ENCODE measurements around the gene FIGN. TPM values are rescaled to one million over a fixed set of nuclear protein-coding genes. Genes with fewer than 3 reads are reported as not detected.

The FIGN gene
- total and polyA plus RNA-seq, 12 donors: 1.1 to 10.8 (median 5.2) TPM

DNA sequence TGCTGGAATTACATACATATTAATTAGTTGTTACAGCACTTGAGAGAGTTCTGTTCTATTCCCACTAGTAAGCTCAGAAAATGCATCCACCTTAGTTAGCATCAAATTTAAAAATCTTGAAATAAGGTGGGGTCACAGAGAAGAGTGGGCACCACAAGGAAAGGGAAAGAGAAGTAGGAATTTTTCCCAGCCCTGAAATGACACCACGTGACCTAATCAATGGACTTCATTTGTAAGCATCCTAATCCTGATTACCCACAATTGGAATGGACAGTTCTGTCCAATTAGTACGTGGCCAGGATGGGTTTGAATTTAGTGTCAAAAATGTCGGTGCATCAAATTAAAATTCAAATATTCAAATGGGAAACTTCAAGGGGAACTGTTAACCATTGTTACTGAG is 186.8 kb downstream of the FIGN start:
- H3K4me1 ChIP-seq (replicated peaks in 1 of 2): peaks cover 6 to 9% of the 10 kb centered on the region in 2 donors
- H3K4me3 ChIP-seq: no peak overlapping the region
- peaks cover 0 to 5% (median 0%) of the 10 kb centered on the region in 3 donors for H3K9me3 ChIP-seq (replicated peaks in 1 of 3)
- H3K27ac ChIP-seq: no peak overlapping the region
- no peaks in the 10 kb centered on the region for H3K27me3 ChIP-seq
- WGBS, 4 donors: 89 to 96% (median 93%) methylated on average over 3 of the region's 3 CpGs
- H3K36me3 ChIP-seq (replicated peaks in 1 of 2): no peaks in the 10 kb centered on the region
- DNase-seq: no peak
- TF ChIP-seq POLR2A (IDR thresholded peaks at IDR 0.05): no peak
- TF ChIP-seq, protein P1, sequence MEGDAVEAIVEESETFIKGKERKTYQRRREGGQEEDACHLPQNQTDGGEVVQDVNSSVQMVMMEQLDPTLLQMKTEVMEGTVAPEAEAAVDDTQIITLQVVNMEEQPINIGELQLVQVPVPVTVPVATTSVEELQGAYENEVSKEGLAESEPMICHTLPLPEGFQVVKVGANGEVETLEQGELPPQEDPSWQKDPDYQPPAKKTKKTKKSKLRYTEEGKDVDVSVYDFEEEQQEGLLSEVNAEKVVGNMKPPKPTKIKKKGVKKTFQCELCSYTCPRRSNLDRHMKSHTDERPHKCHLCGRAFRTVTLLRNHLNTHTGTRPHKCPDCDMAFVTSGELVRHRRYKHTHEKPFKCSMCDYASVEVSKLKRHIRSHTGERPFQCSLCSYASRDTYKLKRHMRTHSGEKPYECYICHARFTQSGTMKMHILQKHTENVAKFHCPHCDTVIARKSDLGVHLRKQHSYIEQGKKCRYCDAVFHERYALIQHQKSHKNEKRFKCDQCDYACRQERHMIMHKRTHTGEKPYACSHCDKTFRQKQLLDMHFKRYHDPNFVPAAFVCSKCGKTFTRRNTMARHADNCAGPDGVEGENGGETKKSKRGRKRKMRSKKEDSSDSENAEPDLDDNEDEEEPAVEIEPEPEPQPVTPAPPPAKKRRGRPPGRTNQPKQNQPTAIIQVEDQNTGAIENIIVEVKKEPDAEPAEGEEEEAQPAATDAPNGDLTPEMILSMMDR (IDR thresholded peaks at IDR 0.05): no peak
- intact Hi-C loops (cut with DNase I): no loop called here
